ENCODE data around the gene PBX2.

Gene PBX2

GRCh38 chr6:32170294-32170693 is 19.7 kb downstream of the PBX2 start:
- no peak for DNase-seq

- no peak for DNase-seq
Observed at GRCh38 chr6:32168807-32169591, 21.0 kb downstream of the PBX2 start.

- DNase-seq, result no peak
Observed at GRCh38 chr6:32168350-32168749, 21.7 kb downstream of the PBX2 start.

- DNase-seq, result no peak
Observed at GRCh38 chr6:32167761-32168262, 22.2 kb downstream of the PBX2 start.

GRCh38 chr6:32167154-32167760 is 22.7 kb downstream of the PBX2 start:
- DNase-seq, result no peak

GRCh38 chr6:32166411-32167061 is 23.5 kb downstream of the PBX2 start:
- no peak for DNase-seq

GRCh38 chr6:32164295-32164694 is 25.7 kb downstream of the PBX2 start, which contains the start of gene EGFL8:
EGFL8 (plus strand) TSS chr6:32164595; CDS start chr6:32166166, 1,571 bp downstream.
- DNase-seq, result no peak

GRCh38 chr6:32163559-32164258 is 26.3 kb downstream of the PBX2 start:
- no peak for DNase-seq

GRCh38 chr6:32158052-32158451 is 31.9 kb downstream of the PBX2 start:
- DNase-seq, result no peak

GRCh38 chr6:32156891-32157290 is 33.1 kb downstream of the PBX2 start:
- DNase-seq, result no peak

- peak; percentile 60 to 69 for DNase-seq
Observed at GRCh38 chr6:32154514-32155161, 35.4 kb downstream of the PBX2 start.

GRCh38 chr6:32153564-32154513 is 36.2 kb downstream of the PBX2 start, which contains the start of gene PPT2:
PPT2 (plus strand) TSS chr6:32154141; CDS start chr6:32154595, 454 bp downstream.
- peak; percentile 69 to 75 for DNase-seq

GRCh38 chr6:32152769-32153563 is 37.0 kb downstream of the PBX2 start:
- no peak for DNase-seq

GRCh38 chr6:32151863-32152768 is 37.9 kb downstream of the PBX2 start, which contains the start of gene PRRT1:
PRRT1 (minus strand) TSS chr6:32151939; CDS start chr6:32151827, 112 bp downstream.
- no peak for DNase-seq

GRCh38 chr6:32151181-32151862 is 38.7 kb downstream of the PBX2 start:
- no peak for DNase-seq

GRCh38 chr6:32149932-32150870 is 39.8 kb downstream of the PBX2 start:
- DNase-seq, result no peak

GRCh38 chr6:32149092-32149755 is 40.8 kb downstream of the PBX2 start:
- DNase-seq, result no peak
